HG03196 (cell line): ENCODE measurements around the gene CARD10.

Source experiments
- ATAC-seq: cut with Tn5 transposase; IDR thresholded peaks from one replicate; pipeline ENCODE4 v1.9.1; 2021; ENCODE audit not compliant: unreplicated experiment

Gene CARD10, protein sequence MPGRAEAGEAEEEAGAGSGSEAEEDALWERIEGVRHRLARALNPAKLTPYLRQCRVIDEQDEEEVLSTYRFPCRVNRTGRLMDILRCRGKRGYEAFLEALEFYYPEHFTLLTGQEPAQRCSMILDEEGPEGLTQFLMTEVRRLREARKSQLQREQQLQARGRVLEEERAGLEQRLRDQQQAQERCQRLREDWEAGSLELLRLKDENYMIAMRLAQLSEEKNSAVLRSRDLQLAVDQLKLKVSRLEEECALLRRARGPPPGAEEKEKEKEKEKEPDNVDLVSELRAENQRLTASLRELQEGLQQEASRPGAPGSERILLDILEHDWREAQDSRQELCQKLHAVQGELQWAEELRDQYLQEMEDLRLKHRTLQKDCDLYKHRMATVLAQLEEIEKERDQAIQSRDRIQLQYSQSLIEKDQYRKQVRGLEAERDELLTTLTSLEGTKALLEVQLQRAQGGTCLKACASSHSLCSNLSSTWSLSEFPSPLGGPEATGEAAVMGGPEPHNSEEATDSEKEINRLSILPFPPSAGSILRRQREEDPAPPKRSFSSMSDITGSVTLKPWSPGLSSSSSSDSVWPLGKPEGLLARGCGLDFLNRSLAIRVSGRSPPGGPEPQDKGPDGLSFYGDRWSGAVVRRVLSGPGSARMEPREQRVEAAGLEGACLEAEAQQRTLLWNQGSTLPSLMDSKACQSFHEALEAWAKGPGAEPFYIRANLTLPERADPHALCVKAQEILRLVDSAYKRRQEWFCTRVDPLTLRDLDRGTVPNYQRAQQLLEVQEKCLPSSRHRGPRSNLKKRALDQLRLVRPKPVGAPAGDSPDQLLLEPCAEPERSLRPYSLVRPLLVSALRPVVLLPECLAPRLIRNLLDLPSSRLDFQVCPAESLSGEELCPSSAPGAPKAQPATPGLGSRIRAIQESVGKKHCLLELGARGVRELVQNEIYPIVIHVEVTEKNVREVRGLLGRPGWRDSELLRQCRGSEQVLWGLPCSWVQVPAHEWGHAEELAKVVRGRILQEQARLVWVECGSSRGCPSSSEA

DNA sequence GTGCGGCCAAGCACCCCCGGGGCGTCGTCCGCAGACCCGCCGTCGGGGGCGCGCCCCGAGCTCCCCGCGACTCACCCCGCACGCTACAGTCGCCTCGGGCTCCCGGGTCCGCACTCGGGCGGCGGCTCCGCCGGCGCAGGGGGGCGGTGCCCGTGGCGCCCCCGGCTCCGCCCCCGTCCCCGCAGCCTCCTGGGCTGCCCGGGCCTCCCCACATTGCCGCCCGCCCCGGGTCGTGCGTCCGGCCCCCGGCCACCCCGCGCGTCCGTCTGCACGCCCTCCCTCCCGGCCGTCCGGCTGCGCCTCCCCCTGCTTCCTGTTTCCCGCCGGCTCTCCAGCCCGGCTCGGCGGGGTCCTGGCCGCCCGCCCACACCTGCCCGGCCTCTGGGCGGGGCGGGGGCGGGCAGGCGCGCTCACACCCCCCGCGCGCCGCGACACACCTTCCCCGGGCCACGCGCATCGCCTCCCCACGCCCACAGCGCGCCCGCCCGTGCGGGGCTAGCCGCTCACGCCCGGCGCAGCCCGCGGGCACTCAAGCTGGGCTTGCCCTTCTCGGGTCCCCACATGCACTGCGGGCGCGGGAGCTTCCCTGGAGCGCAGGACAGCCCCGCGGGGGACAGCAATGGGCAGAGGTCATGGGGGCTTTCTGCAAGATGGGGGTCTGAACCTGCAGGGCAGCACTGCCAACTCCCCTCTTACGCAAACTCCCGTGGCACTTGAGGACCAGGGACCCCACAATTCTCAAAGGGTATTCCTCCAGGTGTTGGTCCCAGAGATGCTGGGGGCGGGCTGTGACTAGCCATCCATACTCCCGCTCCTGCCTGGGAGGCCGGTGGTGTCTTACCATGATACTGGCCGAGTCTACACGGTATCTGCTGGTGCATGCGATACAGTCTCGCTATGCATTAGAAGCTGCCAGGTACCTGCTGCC lies at the start of gene CARD10:
CARD10 (minus strand) TSS at position 148 of the 928 bp plus-strand sequence. CDS start 215 bp downstream, outside the sequence.
- ATAC-seq, result no peak

DNA sequence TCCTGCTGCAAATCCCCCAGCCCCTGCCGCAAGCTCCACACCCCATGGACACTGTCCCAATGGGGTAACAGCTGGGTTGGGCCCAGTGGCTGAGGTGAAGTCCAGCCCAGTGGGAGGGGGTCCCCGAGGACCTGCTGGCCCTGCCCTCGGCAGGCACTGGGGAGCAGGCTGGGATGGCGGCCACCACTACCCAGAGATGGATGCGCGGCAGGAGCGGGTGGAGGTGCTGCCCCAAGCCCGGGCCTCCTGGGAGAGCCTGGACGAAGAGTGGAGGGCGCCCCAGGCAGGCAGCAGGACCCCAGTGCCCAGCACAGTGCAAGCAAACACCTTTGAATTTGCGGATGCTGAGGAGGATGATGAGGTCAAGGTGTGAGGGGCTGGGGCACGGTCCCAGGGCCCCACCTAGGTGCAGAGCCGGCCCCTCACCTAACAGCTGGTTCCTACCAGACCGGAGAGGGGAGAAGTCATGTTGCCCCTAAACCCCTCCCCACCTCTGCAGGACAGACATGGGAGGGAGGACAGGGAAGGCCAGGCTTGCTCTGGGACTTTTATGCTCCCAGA lies 49.3 kb upstream of the CARD10 start:
- ATAC-seq, result no peak

GRCh38 chr22:37568012-37568411 lies 48.8 kb upstream of the CARD10 start:
- ATAC-seq, result no peak

- peak; percentile 76 for ATAC-seq
Observed at GRCh38 chr22:37566903-37567798, 47.9 kb upstream of the CARD10 start.

DNA sequence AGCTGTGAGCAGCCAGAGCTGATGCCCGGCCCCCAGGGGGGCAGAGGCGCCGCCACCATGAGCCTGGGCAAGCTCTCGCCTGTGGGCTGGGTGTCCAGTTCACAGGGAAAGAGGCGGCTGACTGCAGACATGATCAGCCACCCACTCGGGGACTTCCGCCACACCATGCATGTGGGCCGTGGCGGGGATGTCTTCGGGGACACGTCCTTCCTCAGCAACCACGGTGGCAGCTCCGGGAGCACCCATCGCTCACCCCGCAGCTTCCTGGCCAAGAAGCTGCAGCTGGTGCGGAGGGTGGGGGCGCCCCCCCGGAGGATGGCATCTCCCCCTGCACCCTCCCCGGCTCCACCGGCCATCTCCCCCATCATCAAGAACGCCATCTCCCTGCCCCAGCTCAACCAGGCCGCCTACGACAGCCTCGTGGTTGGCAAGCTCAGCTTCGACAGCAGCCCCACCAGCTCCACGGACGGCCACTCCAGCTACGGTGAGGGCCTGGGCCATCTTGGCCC lies 47.2 kb upstream of the CARD10 start:
- no peak for ATAC-seq

GRCh38 chr22:37565830-37566229 lies 46.6 kb upstream of the CARD10 start:
- ATAC-seq, result no peak

GRCh38 chr22:37564111-37564711 lies 45.0 kb upstream of the CARD10 start:
- no peak for ATAC-seq

DNA sequence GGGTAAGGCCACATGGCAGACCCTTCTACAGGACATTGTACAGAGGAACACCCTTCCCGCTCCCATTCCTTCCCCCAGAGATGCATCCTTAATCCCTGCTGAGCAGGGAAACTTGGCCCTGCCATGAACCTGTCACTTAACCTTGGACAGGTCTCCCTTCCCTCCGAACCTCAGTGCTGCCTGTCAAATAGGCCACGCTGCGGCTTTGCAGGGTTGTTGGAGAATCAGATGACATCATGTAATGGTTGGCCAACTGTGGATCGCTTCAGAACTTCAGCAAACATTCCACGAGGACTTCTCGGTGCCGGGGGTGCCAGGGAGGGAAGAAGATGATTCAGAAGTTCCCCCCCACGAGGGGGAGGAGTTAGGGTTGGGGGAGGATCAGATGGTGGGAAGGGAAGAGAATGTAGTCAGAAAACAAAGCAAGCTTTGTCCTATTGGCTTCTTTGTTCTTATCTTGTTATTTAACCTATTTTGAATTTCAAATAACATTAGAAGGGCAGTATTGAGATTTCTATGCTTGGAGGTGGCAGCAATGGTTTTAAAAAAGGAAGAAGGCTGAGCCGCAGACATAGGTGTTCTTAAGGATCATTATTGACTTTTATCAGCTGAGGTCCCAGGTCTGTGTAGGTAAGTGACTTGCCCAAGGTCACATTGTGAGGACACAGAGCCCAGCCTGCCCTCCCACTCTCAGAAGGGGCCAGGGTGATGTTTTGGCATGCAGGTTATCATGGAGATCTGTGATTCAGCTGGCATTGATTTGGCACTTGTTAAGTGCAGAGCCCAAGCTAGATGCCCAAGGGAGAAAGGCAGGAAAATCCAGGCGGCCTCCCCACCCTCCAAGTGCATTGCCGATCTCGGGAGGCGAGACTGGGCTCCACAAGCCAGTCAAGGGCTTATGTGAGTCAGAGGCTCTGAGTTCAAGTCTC lies 44.2 kb upstream of the CARD10 start:
- no peak for ATAC-seq

- ATAC-seq, result no peak
Observed at GRCh38 chr22:37562049-37562875, 43.0 kb upstream of the CARD10 start.

DNA sequence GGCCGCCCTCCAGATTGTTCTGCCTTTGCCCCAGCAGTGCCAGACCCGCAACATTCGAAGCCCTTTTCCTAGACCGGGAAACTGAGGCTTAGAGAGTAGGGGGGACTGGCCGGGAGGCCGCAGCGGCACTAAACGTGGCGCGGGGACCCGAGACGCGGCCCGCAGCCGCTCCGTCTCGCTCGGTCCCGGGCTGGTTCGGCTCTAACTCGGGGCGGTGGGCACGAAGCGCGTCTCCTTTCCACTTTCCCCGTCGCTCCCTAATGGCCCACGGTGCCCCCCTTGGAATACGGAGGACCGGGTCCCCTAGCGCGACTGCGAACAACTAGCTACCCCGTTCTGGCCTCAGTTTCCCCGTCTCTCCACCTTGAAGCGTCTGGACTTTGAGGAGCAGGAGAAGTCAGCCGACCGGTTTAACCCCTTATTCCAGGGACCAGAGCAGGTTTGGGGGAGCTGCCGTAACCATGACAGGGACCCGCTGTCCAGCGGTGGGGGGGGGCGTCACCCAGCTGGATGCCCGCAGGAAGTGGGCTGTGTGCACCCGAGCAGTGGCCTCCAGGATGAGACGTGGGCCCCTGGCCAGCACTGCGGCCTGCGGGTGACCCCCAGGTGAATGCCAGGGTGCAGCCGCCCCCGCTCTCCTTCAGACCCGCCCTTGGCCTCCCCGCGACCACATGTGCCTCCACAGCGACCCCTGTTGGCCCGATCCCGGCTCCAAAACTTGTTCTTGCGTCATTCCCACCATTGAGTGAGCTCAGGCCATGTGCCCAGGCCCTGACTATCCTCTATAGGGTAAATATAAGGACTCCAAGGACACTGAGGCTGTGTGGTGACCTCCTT lies 42.2 kb upstream of the CARD10 start:
- no peak for ATAC-seq

- ATAC-seq, result no peak
Observed at GRCh38 chr22:37560608-37561211, 41.5 kb upstream of the CARD10 start.

- ATAC-seq, result no peak
Observed at GRCh38 chr22:37559901-37560607, 40.8 kb upstream of the CARD10 start, which contains the start of gene CDC42EP1. CDC42EP1 (plus strand) TSS chr22:37560480; CDS start chr22:37566350, 5,870 bp downstream.

DNA sequence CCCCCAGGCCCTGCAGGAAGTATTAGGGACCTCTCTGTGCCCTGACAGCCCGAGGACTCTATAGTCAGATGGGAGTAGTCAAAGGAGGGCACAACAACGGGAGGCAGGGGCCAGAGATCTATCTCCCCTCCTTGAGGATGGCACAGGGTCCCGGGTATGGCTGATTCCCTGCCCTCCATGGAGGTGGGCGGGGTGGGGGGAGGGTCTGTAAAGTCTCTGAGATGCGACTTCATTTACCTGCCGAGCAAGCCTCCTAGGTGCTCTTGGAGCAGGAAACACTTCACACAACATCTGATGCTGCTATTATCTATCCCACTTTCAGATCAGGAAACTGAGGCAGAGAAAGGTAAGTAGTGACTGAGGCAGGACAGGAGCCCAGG lies 40.3 kb upstream of the CARD10 start:
- no peak for ATAC-seq

- ATAC-seq, result no peak
Observed at GRCh38 chr22:37558815-37559214, 39.6 kb upstream of the CARD10 start.
